GM21723 (cell line): ENCODE results near the gene PDCD4.
"Not testable (repeated sequence)": the region's sequence is repeated elsewhere in the genome, so short reads cannot be mapped to it uniquely, and the experiment has no call there.

Experiments
- ATAC-seq: cut with Tn5 transposase; IDR thresholded peaks from one replicate; pipeline ENCODE4 v1.9.1; 2021; ENCODE audit warnings: mild to moderate bottlenecking, moderate library complexity; ENCODE audit not compliant: unreplicated experiment

The PDCD4 gene

DNA sequence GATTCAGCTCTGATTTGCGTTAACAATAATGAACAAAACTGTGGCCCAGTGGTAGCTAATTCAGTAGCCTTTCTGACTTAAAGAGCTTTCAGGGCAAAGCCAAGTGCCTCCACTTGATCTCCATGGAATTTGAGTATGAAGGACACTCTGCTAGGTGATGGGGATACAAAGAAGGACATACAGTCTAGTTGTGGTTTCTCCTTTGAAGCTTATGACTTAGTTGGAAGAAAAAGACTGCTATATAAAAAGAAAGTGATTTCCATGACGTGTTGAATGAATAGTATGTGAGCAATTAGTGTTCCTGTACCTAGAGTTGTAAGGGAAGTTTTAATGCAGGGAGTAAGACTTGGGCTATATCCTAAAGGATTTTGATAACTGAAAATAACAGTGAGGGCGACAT is 8.3 kb downstream of the PDCD4 start:
- ATAC-seq, result no peak

GRCh38 chr10:110881247-110881646 is 9.5 kb downstream of the PDCD4 start:
- ATAC-seq, result no peak

GRCh38 chr10:110881905-110882304 is 10.2 kb downstream of the PDCD4 start:
- ATAC-seq, result no peak

DNA sequence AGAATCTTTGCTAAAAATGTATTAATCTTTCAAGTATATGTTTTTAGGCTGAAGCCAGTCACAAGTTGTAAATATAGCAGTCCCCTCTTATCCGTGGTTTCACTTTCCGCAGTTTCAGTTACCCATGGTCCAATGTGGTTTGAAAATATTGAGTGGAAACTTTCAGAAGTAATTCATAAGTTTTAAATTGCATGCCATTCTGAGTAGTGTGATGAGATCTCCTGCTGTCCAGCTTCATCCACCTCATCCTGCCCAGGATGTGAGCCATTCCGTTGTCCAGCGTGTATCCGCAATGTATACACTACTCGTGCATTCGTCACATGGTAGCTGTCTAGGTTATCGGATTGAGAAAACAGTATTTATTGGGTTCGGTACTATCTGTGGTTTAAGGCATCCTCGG is 12.2 kb downstream of the PDCD4 start:
- ATAC-seq, result no peak

- ATAC-seq, result no peak
Observed at GRCh38 chr10:110885932-110886674, 14.4 kb downstream of the PDCD4 start.

DNA sequence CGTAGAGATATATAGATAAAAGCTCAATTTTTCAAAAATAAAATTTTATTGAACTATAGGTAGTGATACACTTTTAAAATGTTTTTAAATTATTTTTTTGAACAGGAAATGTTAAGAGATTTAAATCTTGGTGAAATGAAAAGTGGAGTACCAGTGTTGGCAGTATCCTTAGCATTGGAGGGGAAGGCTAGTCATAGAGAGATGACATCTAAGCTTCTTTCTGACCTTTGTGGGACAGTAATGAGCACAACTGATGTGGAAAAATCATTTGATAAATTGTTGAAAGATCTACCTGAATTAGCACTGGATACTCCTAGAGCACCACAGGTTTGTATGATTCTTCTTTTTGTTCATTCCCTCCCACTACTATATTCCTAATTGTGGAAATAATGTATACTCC is 15.8 kb downstream of the PDCD4 start:
- ATAC-seq, result no peak

- no peak for ATAC-seq
Observed at GRCh38 chr10:110892602-110893288, 21.0 kb downstream of the PDCD4 start.

GRCh38 chr10:110893559-110894179 is 21.9 kb downstream of the PDCD4 start:
- peak; percentile 91 for ATAC-seq

DNA sequence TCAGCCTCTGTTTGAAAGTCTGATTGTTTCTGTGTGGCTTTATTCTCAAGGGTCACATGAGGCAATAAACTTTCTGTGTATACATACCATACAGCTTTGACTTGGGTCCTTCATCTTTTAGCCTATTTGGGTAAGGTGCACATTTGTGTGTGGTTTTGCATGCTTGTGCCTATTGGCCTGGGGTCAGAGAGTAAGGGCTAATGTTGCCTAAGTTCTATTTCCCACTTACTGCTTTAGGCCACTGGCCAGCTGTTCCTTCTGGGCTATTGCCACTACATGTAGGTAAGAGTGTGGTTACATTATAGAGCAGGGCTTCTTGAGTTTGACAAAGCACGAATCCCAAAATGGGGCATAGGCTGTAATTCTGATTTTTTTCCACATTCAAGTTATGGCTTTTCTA is 25.5 kb downstream of the PDCD4 start:
- no peak for ATAC-seq

DNA sequence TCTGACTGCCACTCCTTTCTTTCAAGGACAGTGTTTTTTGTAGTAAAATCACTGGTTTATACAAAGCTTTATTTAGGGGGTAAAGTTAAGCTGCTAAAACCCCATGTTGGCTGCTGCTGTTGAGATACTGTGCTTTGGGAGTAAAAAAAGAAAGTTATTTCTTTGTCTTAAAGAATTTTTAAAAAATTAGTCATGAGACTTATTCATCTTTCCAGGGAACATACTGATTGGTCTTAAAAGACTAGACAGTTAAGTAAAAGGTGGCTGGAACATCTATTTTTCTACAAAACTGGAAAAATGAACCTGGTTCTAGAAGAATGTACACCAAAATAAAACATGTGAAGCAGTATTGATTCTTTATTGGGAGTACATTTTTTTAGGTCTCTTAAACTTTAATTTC is 26.7 kb downstream of the PDCD4 start:
- ATAC-seq, result no peak

DNA sequence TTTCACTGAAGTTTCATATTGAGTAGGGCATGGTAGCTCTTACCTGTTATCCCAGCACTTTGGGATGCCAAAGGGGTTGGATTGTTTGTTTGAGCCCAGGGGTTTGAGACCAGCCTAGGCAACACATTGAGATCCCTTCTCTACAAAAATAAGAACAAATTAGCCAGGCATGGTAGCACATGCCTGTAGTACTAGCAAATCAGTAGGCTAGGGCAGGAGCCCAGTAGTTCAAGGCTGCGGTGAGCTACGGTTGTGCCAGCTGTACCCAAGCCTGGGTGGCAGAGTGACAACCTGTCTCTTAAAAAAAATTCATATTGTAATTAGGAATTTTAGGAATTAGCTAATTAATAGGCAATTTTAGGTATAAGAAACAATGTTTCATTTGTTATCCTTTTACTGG is 29.3 kb downstream of the PDCD4 start:
- ATAC-seq, result no peak

- no peak for ATAC-seq
Observed at GRCh38 chr10:110901954-110902819, 30.5 kb downstream of the PDCD4 start.

DNA sequence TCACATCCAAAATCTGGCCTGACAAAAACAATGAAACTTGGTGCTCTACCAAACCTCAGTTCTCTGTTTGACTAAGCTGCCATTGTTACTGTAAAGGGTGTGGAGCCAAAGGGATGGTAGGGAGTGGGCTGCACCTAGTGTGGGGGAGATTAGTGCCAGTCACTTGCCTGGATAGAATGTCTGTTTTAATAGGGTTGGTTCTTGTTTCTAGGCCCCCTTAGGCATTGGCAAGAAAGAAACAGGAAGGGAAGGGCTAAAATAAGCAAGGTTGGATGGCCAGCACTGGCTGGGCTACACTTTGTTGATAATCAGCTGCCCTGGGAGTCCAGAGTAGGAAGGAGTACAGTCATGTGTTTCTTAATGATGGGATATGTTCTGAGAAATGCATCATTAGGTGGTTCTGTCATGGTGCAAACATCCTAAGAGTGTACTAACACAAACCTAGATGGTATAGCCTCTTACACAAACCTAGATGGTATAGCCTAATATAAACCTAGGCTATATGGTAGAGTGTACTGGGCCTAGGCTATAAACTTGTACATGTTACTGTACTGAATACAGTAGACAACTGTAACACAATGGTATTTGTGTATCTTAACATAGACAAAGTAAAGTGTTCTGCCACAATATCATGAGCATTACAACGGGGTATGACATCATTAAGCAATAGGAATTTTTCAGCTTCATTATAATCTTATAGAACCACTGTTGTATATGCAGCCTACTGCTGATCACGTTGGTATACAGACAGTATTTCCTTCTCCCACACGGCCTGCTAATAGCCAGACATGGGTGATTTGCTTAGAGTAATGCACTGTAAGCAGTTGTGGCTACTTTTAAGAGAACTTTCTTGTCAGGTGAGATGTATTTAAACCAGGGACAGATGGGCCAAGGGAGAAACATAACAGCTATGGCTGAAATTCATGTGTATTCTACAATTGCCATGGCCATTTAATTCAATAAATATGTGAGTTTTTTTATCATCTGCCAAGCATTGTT is 31.9 kb downstream of the PDCD4 start:
- no peak for ATAC-seq

DNA sequence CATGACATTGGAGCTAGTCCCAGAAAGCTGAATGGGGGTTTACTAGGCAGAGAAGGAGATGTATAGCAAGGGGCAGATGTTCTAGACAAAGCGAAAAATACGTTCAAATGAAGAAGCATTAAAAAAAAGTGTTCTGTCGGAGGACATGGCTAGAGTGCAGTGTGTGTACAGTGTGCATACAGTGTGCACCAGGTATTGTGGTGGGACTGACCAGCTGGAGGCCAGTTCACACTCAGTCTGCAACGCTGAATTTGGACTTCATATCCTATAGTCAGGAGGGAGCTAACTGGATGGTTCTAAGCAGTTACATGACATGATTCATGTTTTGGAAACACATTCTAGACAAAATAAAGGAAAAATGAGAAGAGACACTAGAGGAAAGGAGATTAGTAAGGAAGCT is 38.4 kb downstream of the PDCD4 start:
- ATAC-seq, result no peak

DNA sequence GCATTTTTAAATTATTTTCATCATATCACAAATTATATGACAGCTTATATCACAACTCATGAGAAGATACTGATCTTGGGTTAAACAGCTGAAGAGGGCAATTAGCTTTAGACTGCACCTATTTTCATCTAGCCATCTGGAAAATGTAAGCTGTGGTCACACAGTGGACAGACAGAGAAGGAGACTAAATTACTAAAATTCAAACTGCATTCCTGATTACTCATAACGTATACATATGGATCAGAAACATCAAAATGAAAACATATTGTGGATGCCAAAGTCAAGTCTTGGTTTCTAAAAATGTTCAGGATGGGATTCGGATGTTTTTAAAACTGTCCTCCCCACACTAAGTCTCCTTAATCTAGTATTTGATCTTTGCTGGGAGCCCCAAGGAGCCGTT is 40.6 kb downstream of the PDCD4 start:
- ATAC-seq, result no peak

DNA sequence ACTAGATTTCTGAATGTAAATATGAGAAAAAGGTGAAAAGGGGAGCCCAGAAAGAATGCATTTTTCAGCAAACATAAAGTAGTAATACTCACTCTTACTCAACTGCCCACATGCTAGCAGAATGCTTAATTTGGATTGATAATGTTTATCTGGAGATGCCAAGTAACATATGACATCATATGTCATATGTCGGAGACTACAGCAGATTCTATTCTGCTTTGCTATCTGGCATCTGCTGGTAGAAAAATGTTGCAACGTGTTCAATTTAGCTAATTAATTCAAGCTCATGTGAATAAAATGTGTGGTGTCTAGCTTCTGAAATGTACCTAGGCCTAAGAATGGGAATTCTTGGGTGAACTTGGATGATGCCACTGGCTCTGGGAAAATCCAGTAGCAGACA is 42.7 kb downstream of the PDCD4 start:
- no peak for ATAC-seq

GRCh38 chr10:110915035-110915434 is 43.3 kb downstream of the PDCD4 start:
- ATAC-seq, result no peak

DNA sequence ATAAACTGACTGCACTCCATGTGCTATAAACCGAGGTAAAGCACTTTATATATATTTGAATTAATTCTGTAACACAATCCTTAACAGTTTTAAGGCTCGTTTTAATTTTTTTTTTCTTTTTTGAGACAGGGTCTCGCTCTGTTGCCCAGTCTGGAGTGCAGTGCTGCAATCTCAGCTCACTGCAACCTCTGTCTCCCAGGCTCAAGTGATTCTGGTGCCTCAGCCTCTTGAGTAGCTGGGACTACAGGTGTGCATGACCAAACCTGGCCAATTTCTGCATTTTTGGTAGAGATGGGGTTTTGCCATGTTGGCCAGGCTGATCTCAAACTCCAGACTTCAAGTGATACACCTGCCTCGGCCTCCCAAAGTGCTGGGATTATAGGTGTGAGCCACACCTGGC is 43.9 kb downstream of the PDCD4 start:
- not testable (repeated sequence) for ATAC-seq

- no peak for ATAC-seq
Observed at GRCh38 chr10:110916554-110917346, 45.0 kb downstream of the PDCD4 start.
